Kidney tubule cell (primary cell): ENCODE results near the gene BEND3.
A peak's percentile ranks its signal among the peaks of the same experiment; 100 is the strongest.
"Not testable (repeated sequence)": the region's sequence is repeated elsewhere in the genome, so short reads cannot be mapped to it uniquely, and the experiment has no call there.

Experiments used
- DNase-seq: peaks from one replicate; pipeline ENCODE4 v3.0.0-alpha.2; 2018; ENCODE audit warnings: low spot score

Gene BEND3

GRCh38 chr6:107033126-107033525 lies 82.2 kb downstream of the BEND3 start:
- DNase-seq, result peak; percentile 61

GRCh38 chr6:107032051-107032450 lies 83.3 kb downstream of the BEND3 start:
- DNase-seq, result no peak

GRCh38 chr6:107030151-107030550 lies 85.2 kb downstream of the BEND3 start:
- peak; percentile 54 for DNase-seq

GRCh38 chr6:107026965-107027364 lies 88.3 kb downstream of the BEND3 start:
- no peak for DNase-seq

- DNase-seq, result peak; percentile 50
Observed at GRCh38 chr6:107021446-107022185, 93.7 kb downstream of the BEND3 start.

GRCh38 chr6:107020239-107020638 lies 95.1 kb downstream of the BEND3 start:
- DNase-seq, result no peak

- DNase-seq, result not testable (repeated sequence)
Observed at GRCh38 chr6:107019628-107020027, 95.7 kb downstream of the BEND3 start.

GRCh38 chr6:107019047-107019446 lies 96.3 kb downstream of the BEND3 start:
- no peak for DNase-seq
